Left lobe of liver (tissue), 2 donors: ENCODE measurements around the gene CRYBG1. TPM values are rescaled to one million over a fixed set of nuclear protein-coding genes. Genes with fewer than 3 reads are reported as not detected.
A peak's percentile ranks its signal among the peaks of the same experiment; 100 is the strongest.
"Not testable (repeated sequence)": the region's sequence is repeated elsewhere in the genome, so short reads cannot be mapped to it uniquely, and the experiment has no call there.

Experiments
- ATAC-seq: fragments of 200-7000 bp; cut with Tn5 transposase; one replicate; pipeline ENCODE4 v1.9.1; 2020; ENCODE audit warnings: mild to moderate bottlenecking, moderate library complexity
- DNase-seq: peaks from one replicate; pipeline ENCODE4 v3.0.0-alpha.2; 2020; ENCODE audit warnings: low spot score
- total RNA-seq: library from RNA; stranded (reverse); gene quantifications from one replicate; pipeline ENCODE4 v1.2.1, GENCODE V29; 2021
- donor health status: DM: no; HTN: no; CAD: no; lungs with moderate emphysema.
- donor health status: DM: no; HTN: yes; CAD: no.

The CRYBG1 gene
- total RNA-seq, 1 donor from 2014 or later: 7.2 TPM

GRCh38 chr6:106572875-106573585, 212.5 kb downstream of the CRYBG1 start:
- DNase-seq: no peak
- no peak for ATAC-seq

- ATAC-seq: no peak
- no peak for DNase-seq
These were observed 214.4 kb downstream of the CRYBG1 start for GRCh38 chr6:106574741-106575458.

GRCh38 chr6:106579281-106579680, 218.8 kb downstream of the CRYBG1 start:
- ATAC-seq (no peak), DNase-seq (no peak)

- DNase-seq: no peak
- no peak for ATAC-seq
These were observed 221.0 kb downstream of the CRYBG1 start for GRCh38 chr6:106581468-106581867.

- DNase-seq (no peak), ATAC-seq (no peak)
These were observed 226.4 kb downstream of the CRYBG1 start for GRCh38 chr6:106586815-106587415.

- ATAC-seq, DNase-seq: not testable (repeated sequence)
These were observed 228.4 kb downstream of the CRYBG1 start for GRCh38 chr6:106588937-106589336.

- no peak for ATAC-seq
These were observed 230.8 kb downstream of the CRYBG1 start for GRCh38 chr6:106591111-106591825.

GRCh38 chr6:106599440-106599839, 238.9 kb downstream of the CRYBG1 start:
- ATAC-seq: no peak
- DNase-seq: no peak

More at GRCh38 chr6:106591111-106591825, 230.8 kb downstream of the CRYBG1 start:
- DNase-seq: no peak

GRCh38 chr6:106600329-106600728, 239.8 kb downstream of the CRYBG1 start:
- DNase-seq (no peak), ATAC-seq (no peak)

- DNase-seq (no peak), ATAC-seq (peak; percentile 99)
These were observed 247.7 kb downstream of the CRYBG1 start for GRCh38 chr6:106608080-106608668.

- DNase-seq (no peak), ATAC-seq (peak; percentile 71)
These were observed 249.2 kb downstream of the CRYBG1 start for GRCh38 chr6:106609699-106610098.

GRCh38 chr6:106611030-106611429, 250.5 kb downstream of the CRYBG1 start:
- DNase-seq (no peak), ATAC-seq (no peak)

- ATAC-seq (no peak), DNase-seq (no peak)
These were observed 252.3 kb downstream of the CRYBG1 start for GRCh38 chr6:106612671-106613416.

- DNase-seq (no peak), ATAC-seq (no peak)
These were observed 253.1 kb downstream of the CRYBG1 start for GRCh38 chr6:106613590-106613989.

GRCh38 chr6:106614166-106614565, 253.6 kb downstream of the CRYBG1 start:
- ATAC-seq: no peak

GRCh38 chr6:106614592-106615257, 254.2 kb downstream of the CRYBG1 start:
- DNase-seq (no peak), ATAC-seq (no peak)

More at GRCh38 chr6:106614166-106614565, 253.6 kb downstream of the CRYBG1 start:
- DNase-seq: no peak

GRCh38 chr6:106617302-106617701, 256.8 kb downstream of the CRYBG1 start:
- no peak for DNase-seq
- no peak for ATAC-seq

GRCh38 chr6:106617857-106618256, 257.3 kb downstream of the CRYBG1 start:
- no peak for ATAC-seq
- DNase-seq: no peak

- DNase-seq: no peak
- no peak for ATAC-seq
These were observed 257.8 kb downstream of the CRYBG1 start for GRCh38 chr6:106618324-106618723.

- no peak for ATAC-seq
- DNase-seq: no peak
These were observed 258.7 kb downstream of the CRYBG1 start for GRCh38 chr6:106619223-106619622.
